Erythroblast (primary cell): Measurements from ENCODE around the gene IDI2.

Experiments
- GATA1 ChIP-seq: IDR thresholded peaks from 2 replicates; pipeline ENCODE4 v1.6.1; 2011; ENCODE audit warnings: low read depth, mild to moderate bottlenecking, control low read depth, low read length, moderate library complexity
- POLR2A ChIP-seq: IDR thresholded peaks from 2 replicates; pipeline ENCODE4 v1.6.1; 2011; ENCODE audit warnings: mild to moderate bottlenecking, low read length

DNA sequence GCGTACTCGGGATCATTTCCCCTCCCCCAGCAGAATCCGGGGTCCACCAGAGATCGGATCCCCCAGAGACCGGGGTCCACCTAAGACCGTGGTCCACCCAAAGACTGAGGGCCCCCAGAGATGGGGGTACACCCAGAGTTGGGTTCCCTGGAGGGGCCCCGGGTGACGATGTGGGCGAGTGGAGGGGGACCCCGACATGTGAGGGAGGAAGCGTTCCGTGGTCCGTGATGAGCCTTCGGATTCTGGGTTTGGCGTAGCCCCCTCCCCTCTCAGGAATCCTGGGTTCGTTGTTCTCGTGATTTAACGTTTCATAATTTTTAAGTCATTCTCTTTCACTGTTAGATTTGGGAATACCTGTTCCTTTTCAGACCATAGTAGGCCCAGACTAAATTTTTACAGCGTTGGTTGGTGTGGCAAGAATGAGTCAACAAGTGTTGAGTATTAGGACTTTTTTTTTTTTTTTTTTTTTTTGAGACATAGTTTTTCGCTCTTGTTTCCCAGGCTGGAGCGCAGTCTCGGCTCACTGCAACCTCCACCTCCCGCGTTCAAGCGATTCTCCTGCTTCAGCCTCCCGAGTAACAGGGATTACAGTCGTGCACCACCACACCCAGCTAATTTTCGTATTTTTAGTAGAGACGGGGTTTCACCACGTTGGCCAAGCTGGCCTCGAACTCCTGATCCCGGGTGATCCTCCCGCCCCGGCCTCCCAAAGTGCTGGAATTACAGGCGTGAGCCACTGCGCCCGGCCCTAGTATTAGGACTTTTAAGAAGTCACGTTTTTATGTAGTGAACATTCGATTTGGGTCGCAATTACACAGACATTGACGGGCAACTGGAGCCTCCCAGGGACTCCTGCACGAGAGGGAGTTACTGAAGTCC, 36.8 kb downstream of the IDI2 start:
- TF ChIP-seq POLR2A (no peak), GATA1 (no peak)
